Neuronal stem cell (in vitro differentiated cells): Measurements from ENCODE around the gene MICALL2.

ENCODE experiments used
- DNase-seq: peaks from one replicate; pipeline ENCODE4 v3.0.0-alpha.2; 2013; ENCODE audit warnings: low spot score
- H2AFZ ChIP-seq: one replicate; pipeline ENCODE4 v1.6.1; 2013; ENCODE audit warnings: mild to moderate bottlenecking, low read length, inconsistent platforms
- H2AK5ac ChIP-seq: 2 replicates; pipeline ENCODE4 v1.6.1; 2013; ENCODE audit warnings: low read depth, mild to moderate bottlenecking, inconsistent platforms, low read length, moderate library complexity, mixed read lengths
- H2BK120ac ChIP-seq: 2 replicates; pipeline ENCODE4 v1.6.1; 2013; ENCODE audit warnings: low read depth, mild to moderate bottlenecking, inconsistent platforms, low read length, moderate library complexity, mixed read lengths
- H2BK12ac ChIP-seq: one replicate; pipeline ENCODE4 v1.6.1; 2013; ENCODE audit warnings: low read length, inconsistent platforms
- H2BK15ac ChIP-seq: 2 replicates; pipeline ENCODE4 v1.6.1; 2013; ENCODE audit warnings: mild to moderate bottlenecking, low read length, inconsistent platforms, mixed read lengths
- H2BK5ac ChIP-seq: one replicate; pipeline ENCODE4 v1.6.1; 2013; ENCODE audit warnings: inconsistent platforms, mild to moderate bottlenecking, low read length, moderate library complexity
- H3K14ac ChIP-seq: one replicate; pipeline ENCODE4 v1.6.1; 2013; ENCODE audit warnings: low read length, inconsistent platforms
- H3K18ac ChIP-seq: 2 replicates; pipeline ENCODE4 v1.6.1; 2013; ENCODE audit warnings: low read length, inconsistent platforms
- H3K23ac ChIP-seq: 2 replicates; pipeline ENCODE4 v1.6.1; 2013; ENCODE audit warnings: low read depth, mild to moderate bottlenecking, mixed read lengths, low read length, inconsistent platforms; ENCODE audit not compliant: poor library complexity
- H3K27ac ChIP-seq: replicated peaks from 3 replicates; pipeline ENCODE4 v1.5.1; 2013; ENCODE audit warnings: low read length, inconsistent platforms
- H3K27me3 ChIP-seq, 3 experiments: 2 replicates each; pipeline ENCODE4 v1.6.1; 2013; ENCODE audit warnings: low read length in 3 of 3, mild to moderate bottlenecking in 2 of 3, inconsistent platforms in 1 of 3, low read depth in 1 of 3, mixed read lengths in 1 of 3, moderate library complexity in 1 of 3; ENCODE audit not compliant: control insufficient read depth in 3 of 3, insufficient read depth in 3 of 3
- H3K36me3 ChIP-seq, 2 donors: replicated peaks in 1 of 2; 2 replicates each; pipeline ENCODE4 v1.6.1; 2013; ENCODE audit warnings: low read length in 2 of 2; ENCODE audit not compliant: control insufficient read depth in 2 of 2, insufficient read depth in 2 of 2
- H3K4ac ChIP-seq: 2 replicates; pipeline ENCODE4 v1.6.1; 2013; ENCODE audit warnings: inconsistent platforms, mild to moderate bottlenecking, low read length, moderate library complexity
- H3K4me1 ChIP-seq, 2 donors: 1 replicate in 1 of 2; 2 replicates in 1 of 2; pipeline ENCODE4 v1.6.1; 2013; ENCODE audit warnings: low read length in 2 of 2, low read depth in 1 of 2; ENCODE audit not compliant: control insufficient read depth in 2 of 2, insufficient read depth in 1 of 2
- H3K4me2 ChIP-seq: one replicate; pipeline ENCODE4 v1.6.1; 2013; ENCODE audit warnings: mild to moderate bottlenecking, low read length, inconsistent platforms; ENCODE audit not compliant: insufficient read depth, poor library complexity, severe bottlenecking
- H3K4me3 ChIP-seq, 2 donors: 2 replicates each; pipeline ENCODE4 v1.5.1; 2013; ENCODE audit warnings: low read length in 2 of 2, mild to moderate bottlenecking in 2 of 2, inconsistent platforms in 1 of 2, moderate library complexity in 1 of 2
- H3K79me1 ChIP-seq: one replicate; pipeline ENCODE4 v1.6.1; 2013; ENCODE audit warnings: low read depth, mild to moderate bottlenecking, inconsistent platforms, low read length, moderate library complexity
- H3K9ac ChIP-seq: one replicate; pipeline ENCODE4 v1.6.1; 2013; ENCODE audit warnings: mild to moderate bottlenecking, low read depth, low read length, inconsistent platforms; ENCODE audit not compliant: poor library complexity
- H3K9me3 ChIP-seq, 2 donors: replicated peaks in 1 of 2; 2 replicates each; pipeline versions ENCODE3 to v1.6.1; 2013; ENCODE audit warnings: low read length in 2 of 2, mild to moderate bottlenecking in 2 of 2, inconsistent platforms in 1 of 2, low read depth in 1 of 2, mixed read lengths in 1 of 2, moderate library complexity in 1 of 2; ENCODE audit not compliant: control insufficient read depth in 2 of 2, insufficient read depth in 1 of 2
- H4K8ac ChIP-seq: one replicate; pipeline ENCODE4 v1.6.1; 2013; ENCODE audit warnings: low read depth, mild to moderate bottlenecking, inconsistent platforms, low read length, moderate library complexity
- H4K91ac ChIP-seq: one replicate; pipeline ENCODE4 v1.6.1; 2013; ENCODE audit warnings: low read length, low read depth, mild to moderate bottlenecking, inconsistent platforms; ENCODE audit not compliant: poor library complexity
- WGBS, 2 donors: extraction: QIAGEN DNeasy Blood & Tissue Kit; methylation state at CpG; one replicate each; pipeline ENCODE4 v1.1.7; 2013; ENCODE audit warnings: missing lambda C conversion rate in 2 of 2, mixed read lengths in 1 of 2; ENCODE audit not compliant: insufficient read length in 2 of 2, insufficient replicate concordance in 1 of 2; ENCODE audit errors: extremely low coverage in 2 of 2; 5-methylcytosine and 5-hydroxymethylcytosine counted together

Gene MICALL2

DNA sequence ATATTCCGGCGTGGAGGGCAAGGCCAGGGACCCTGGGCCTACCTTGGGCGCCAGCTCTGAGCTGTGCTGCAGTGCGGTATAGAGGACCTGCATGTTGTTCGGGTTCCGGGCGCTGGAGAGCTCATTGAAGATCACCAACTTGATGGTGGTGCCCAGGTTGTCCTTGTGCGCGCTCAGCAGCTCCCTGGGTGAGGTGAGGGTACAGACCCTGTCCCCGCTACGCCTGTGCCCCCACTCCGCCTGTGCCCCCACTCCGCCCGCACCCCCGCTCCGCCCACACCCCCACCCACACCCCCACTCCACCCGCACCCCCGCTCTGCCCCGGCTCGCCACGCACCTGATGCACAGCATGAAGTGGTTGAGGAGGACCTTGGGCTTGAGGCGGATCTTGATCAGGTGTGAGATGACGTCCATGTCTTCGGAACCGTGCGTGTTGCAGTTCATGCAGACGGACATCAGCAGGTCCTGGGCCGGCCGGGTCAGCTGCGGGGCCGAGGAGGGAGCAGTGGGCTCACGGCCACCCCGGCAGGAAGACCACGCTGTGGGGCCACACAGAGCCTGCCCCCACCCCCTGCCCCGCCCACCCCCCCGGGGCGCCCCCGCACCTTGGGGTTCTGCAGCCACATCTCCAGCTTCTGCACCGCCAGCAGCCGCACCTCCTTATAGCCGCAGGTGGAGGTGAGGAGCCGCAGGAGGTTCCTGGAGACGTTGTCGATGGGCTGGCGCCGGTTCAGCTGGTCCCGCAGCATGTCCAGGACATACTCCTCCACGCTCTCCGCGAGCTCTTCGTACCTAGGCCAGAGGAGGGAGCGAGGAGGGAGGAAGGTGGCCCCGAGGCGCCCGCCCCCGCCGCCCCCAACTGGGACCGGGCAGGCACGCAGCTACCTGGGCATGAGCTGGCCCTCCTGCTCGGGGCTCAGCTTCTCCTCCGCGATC, 39.4 kb upstream of the MICALL2 start:
- Histone ChIP-seq H4K91ac (no peak overlapping the region), H2AK5ac (no peak overlapping the region), H4K8ac (no peak overlapping the region), H3K18ac (no peak overlapping the region), H3K4me1 (peaks cover 5 to 6% of the 10 kb centered on the region in 2 donors), H3K27me3 (no peaks in the 10 kb centered on the region), H3K4me2 (no peak overlapping the region), H2BK120ac (no peak overlapping the region), H3K9ac (no peak overlapping the region), H2AFZ (no peak overlapping the region), H2BK12ac (no peak overlapping the region), H3K79me1 (peaks cover 14% of the 10 kb centered on the region), H3K23ac (no peak overlapping the region), H3K9me3 (no peaks in the 10 kb centered on the region), H3K4me3 (no peak overlapping the region), H3K14ac (no peak overlapping the region), H2BK5ac (no peak overlapping the region), H2BK15ac (no peak overlapping the region), H3K36me3 (peaks cover 50 to 89% of the 10 kb centered on the region in 2 donors), H3K27ac (no peak overlapping the region), H3K4ac (no peak overlapping the region)
- no peak for DNase-seq
- WGBS, 2 donors, result no CpG with 5 or more reads among the region's 62 CpGs

DNA sequence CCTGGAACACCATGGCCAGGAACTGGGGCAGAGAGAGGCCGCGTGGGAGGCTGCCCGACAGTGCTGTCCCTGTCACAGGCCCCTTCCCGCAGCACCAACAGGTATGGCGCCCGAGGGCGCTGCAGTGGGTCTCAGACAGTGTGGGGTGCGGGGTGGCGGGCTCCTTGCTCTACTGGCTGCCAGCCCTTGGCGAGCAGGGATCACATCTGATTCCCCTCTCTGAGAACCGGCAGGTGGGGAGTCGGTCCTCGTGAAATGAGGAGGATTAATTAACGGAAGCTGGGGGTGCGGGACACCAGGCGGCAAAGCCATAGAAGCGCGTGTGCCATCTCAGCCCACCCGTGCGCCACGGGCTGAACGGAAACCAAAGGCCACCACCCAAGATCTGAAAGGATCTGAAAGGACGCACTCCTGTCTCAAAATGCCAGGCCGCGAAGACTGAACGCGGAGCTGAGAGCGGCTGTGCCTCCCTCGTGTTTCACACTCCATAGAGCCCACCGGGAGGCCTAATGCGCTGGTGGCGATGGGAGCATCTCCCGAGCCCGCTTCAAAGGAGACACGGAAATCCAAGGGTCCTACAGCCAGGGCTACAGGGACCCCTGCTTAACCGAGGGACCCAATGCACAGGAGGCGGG, 38.1 kb upstream of the MICALL2 start:
- Histone ChIP-seq H3K4ac (no peak overlapping the region), H3K18ac (no peak overlapping the region), H3K9me3 (no peaks in the 10 kb centered on the region), H3K4me3 (no peak overlapping the region), H3K23ac (no peak overlapping the region), H3K36me3 (peaks cover 48 to 89% of the 10 kb centered on the region in 2 donors), H3K79me1 (peaks cover 7% of the 10 kb centered on the region), H2AK5ac (no peak overlapping the region), H4K8ac (no peak overlapping the region), H2AFZ (no peak overlapping the region), H2BK120ac (no peak overlapping the region), H3K4me2 (no peak overlapping the region), H3K27me3 (no peaks in the 10 kb centered on the region), H3K14ac (no peak overlapping the region), H3K4me1 (no peaks in the 10 kb centered on the region), H2BK12ac (no peak overlapping the region), H2BK15ac (no peak overlapping the region), H2BK5ac (no peak overlapping the region), H4K91ac (no peak overlapping the region), H3K9ac (no peak overlapping the region), H3K27ac (no peak overlapping the region)
- no CpG with 5 or more reads among the region's 37 CpGs for WGBS, 2 donors
- no peak for DNase-seq

DNA sequence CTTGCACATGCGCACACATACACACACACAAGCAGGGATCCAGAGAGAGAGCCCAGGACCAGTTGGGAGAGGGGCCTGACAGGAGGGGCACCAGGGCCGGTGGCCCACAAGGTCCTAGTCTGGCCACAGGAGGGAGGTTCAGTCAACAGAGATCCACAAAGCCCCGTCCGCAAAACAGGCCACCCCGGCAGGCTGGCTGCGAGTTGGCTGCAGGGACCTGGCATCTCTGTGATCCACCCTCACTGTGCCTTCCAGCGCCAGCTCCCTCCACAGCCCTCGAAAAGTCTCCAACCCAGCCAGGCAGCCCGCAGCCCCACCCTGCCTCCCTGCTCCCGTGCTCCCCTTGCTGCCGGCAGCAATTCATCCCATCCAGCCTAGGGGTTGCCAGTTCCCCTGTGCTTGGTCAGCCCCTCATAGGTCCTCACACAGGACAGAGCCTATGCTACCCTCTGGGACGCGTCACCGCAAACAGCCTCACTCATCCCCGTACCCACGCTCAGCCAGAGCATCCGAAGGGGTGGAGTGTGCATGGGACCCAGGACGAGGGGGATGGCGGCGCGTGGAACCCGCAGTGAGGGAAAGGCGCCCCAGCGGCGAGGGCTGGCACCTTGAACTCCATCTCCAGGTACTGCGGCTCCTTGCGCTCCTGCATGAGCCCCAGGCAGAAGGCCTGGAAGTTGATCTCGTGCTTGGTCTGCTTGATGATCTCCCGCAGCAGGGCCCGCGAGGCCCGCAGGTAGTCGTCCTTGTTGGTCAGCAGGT, 37.4 kb upstream of the MICALL2 start:
- H3K4me2 ChIP-seq, result no peak overlapping the region
- no peak for DNase-seq
- no peaks in the 10 kb centered on the region for H3K9me3 ChIP-seq
- no peak overlapping the region for H3K4ac ChIP-seq
- no peak overlapping the region for H3K14ac ChIP-seq
- H2BK12ac ChIP-seq, result no peak overlapping the region
- peak overlapping the region in 1 of 2 donors; percentile 47 for H3K4me3 ChIP-seq
- no peak overlapping the region for H2BK15ac ChIP-seq
- H3K36me3 ChIP-seq, result peaks cover 48 to 89% of the 10 kb centered on the region in 2 donors
- H3K27me3 ChIP-seq, result no peaks in the 10 kb centered on the region
- H4K8ac ChIP-seq, result no peak overlapping the region
- H3K4me1 ChIP-seq, result no peaks in the 10 kb centered on the region
- H3K79me1 ChIP-seq, result peaks cover 4% of the 10 kb centered on the region
- no CpG with 5 or more reads among the region's 33 CpGs for WGBS, 2 donors
- no peak overlapping the region for H2BK120ac ChIP-seq
- peak overlapping the region; percentile 39 for H2BK5ac ChIP-seq
- no peak overlapping the region for H4K91ac ChIP-seq
- no peak overlapping the region for H2AK5ac ChIP-seq
- H3K23ac ChIP-seq, result peak overlapping the region; percentile 20
- H3K18ac ChIP-seq, result no peak overlapping the region
- no peak overlapping the region for H3K27ac ChIP-seq
- H3K9ac ChIP-seq, result no peak overlapping the region
- H2AFZ ChIP-seq, result no peak overlapping the region
